OCI-LY1 (cell line): Measurements from ENCODE around the gene GAD2.

Experiments
- H2AFZ ChIP-seq: fragments of 200-600 bp; sonication (generic), shearing (Covaris generic); 2 replicates; pipeline ENCODE4 v1.6.0; 2014; ENCODE audit warnings: antibody characterized with exemption, mild to moderate bottlenecking, low read length
- H3F3A ChIP-seq: fragments of 200-600 bp; sonication (generic), shearing (Covaris generic); 2 replicates; pipeline ENCODE4 v1.6.0; 2014; ENCODE audit warnings: mild to moderate bottlenecking, antibody characterized with exemption, low read length, moderate library complexity; ENCODE audit not compliant: insufficient read depth
- H3K27ac ChIP-seq: fragments of 200-600 bp; sonication (generic); 2 replicates; pipeline ENCODE4 v1.5.1; 2014; ENCODE audit warnings: low read length, mixed run types, mild to moderate bottlenecking, low read depth; ENCODE audit not compliant: poor library complexity, severe bottlenecking
- H3K27me3 ChIP-seq: fragments of 200-600 bp; sonication (generic); 2 replicates; pipeline ENCODE4 v1.6.0; 2014; ENCODE audit warnings: antibody characterized with exemption, mild to moderate bottlenecking, low read length, moderate library complexity; ENCODE audit not compliant: insufficient read depth
- H3K36me3 ChIP-seq: fragments of 200-600 bp; sonication (generic); 2 replicates; pipeline ENCODE4 v1.6.1; 2014; ENCODE audit warnings: mild to moderate bottlenecking, antibody characterized with exemption, low read length, moderate library complexity, mixed read lengths; ENCODE audit not compliant: insufficient read depth
- H3K4me1 ChIP-seq: fragments of 200-600 bp; sonication (generic); 2 replicates; pipeline ENCODE4 v1.5.1; 2014; ENCODE audit warnings: mild to moderate bottlenecking, low read length, moderate library complexity; ENCODE audit not compliant: insufficient read depth, severe bottlenecking
- H3K4me2 ChIP-seq: fragments of 200-600 bp; sonication (generic), shearing (Covaris generic); 2 replicates; pipeline ENCODE4 v1.6.1; 2014; ENCODE audit warnings: low read length
- H3K4me3 ChIP-seq: fragments of 200-600 bp; sonication (generic); 2 replicates; pipeline ENCODE4 v1.5.1; 2014; ENCODE audit warnings: low read length, low read depth, mild to moderate bottlenecking, mixed read lengths; ENCODE audit not compliant: poor library complexity, severe bottlenecking
- H3K79me2 ChIP-seq: fragments of 200-600 bp; shearing (Covaris generic); 2 replicates; pipeline ENCODE4 v1.6.1; 2016; ENCODE audit warnings: mixed run types, low read length, mixed read lengths; ENCODE audit not compliant: insufficient read depth
- H3K9ac ChIP-seq: fragments of 200-600 bp; sonication (generic), shearing (Covaris generic); 2 replicates; pipeline ENCODE4 v1.6.1; 2014; ENCODE audit warnings: mild to moderate bottlenecking, low read length, mixed read lengths
- H3K9me2 ChIP-seq: fragments of 200-600 bp; sonication (generic), shearing (Covaris generic); 2 replicates; pipeline ENCODE4 v1.6.1; 2014; ENCODE audit warnings: low read depth, mild to moderate bottlenecking, low read length, mixed read lengths
- H3K9me3 ChIP-seq: fragments of 200-600 bp; shearing (Covaris generic); 2 replicates; pipeline ENCODE4 v1.6.1; 2014; ENCODE audit warnings: low read length, mixed read lengths
- H4K20me1 ChIP-seq: fragments of 200-600 bp; sonication (generic), shearing (Covaris generic); 2 replicates; pipeline ENCODE4 v1.6.0; 2016; ENCODE audit warnings: mild to moderate bottlenecking, low read length; ENCODE audit not compliant: insufficient read depth
- CTCF ChIP-seq: fragments of 200-600 bp; sonication (generic), shearing (Covaris generic); IDR thresholded peaks from 2 replicates; pipeline ENCODE4 v1.5.1; 2017; ENCODE audit warnings: mild to moderate bottlenecking, antibody characterized with exemption, low read length, moderate library complexity, mixed read lengths
- EZH2 ChIP-seq: fragments of 200-600 bp; sonication (generic), shearing (Covaris generic); IDR thresholded peaks from 2 replicates; pipeline ENCODE4 v1.8.0; 2017; ENCODE audit warnings: borderline replicate concordance, mixed run types, mild to moderate bottlenecking, antibody characterized with exemption, low read length, moderate library complexity, mixed read lengths

The GAD2 gene

GRCh38 chr10:26219676-26220075 lies 3.1 kb downstream of the GAD2 start:
- no peaks in the 10 kb centered on the region for H3K9me3 ChIP-seq
- no peaks in the 10 kb centered on the region for H3K79me2 ChIP-seq
- no peak overlapping the region for H3K27ac ChIP-seq
- TF ChIP-seq CTCF (no peak), EZH2 (no peak)
- no peak overlapping the region for H3K4me2 ChIP-seq
- no peaks in the 10 kb centered on the region for H3F3A ChIP-seq
- no peak overlapping the region for H2AFZ ChIP-seq
- no peaks in the 10 kb centered on the region for H3K36me3 ChIP-seq
- no peaks in the 10 kb centered on the region for H3K9me2 ChIP-seq
- H4K20me1 ChIP-seq: no peaks in the 10 kb centered on the region
- H3K27me3 ChIP-seq: no peaks in the 10 kb centered on the region
- H3K4me3 ChIP-seq: no peak overlapping the region
- no peaks in the 10 kb centered on the region for H3K4me1 ChIP-seq
- H3K9ac ChIP-seq: no peak overlapping the region

- TF ChIP-seq EZH2 (no peak), CTCF (no peak)
- Histone ChIP-seq H3K27me3 (no peaks in the 10 kb centered on the region), H3K9me2 (no peaks in the 10 kb centered on the region), H3F3A (no peaks in the 10 kb centered on the region), H3K36me3 (no peaks in the 10 kb centered on the region), H2AFZ (no peak overlapping the region), H3K4me1 (no peaks in the 10 kb centered on the region), H4K20me1 (no peaks in the 10 kb centered on the region), H3K27ac (no peak overlapping the region), H3K4me3 (no peak overlapping the region), H3K79me2 (no peaks in the 10 kb centered on the region), H3K9ac (no peak overlapping the region), H3K9me3 (no peaks in the 10 kb centered on the region), H3K4me2 (no peak overlapping the region)
Observed at GRCh38 chr10:26220901-26221300, 4.3 kb downstream of the GAD2 start.

GRCh38 chr10:26221541-26221940 lies 5.0 kb downstream of the GAD2 start:
- no peaks in the 10 kb centered on the region for H3K79me2 ChIP-seq
- no peak overlapping the region for H3K4me3 ChIP-seq

More at GRCh38 chr10:26221541-26221940, 5.0 kb downstream of the GAD2 start:
- Histone ChIP-seq H4K20me1 (no peaks in the 10 kb centered on the region), H3K4me2 (no peak overlapping the region), H3K27ac (no peak overlapping the region), H3K27me3 (no peaks in the 10 kb centered on the region), H3K9me3 (no peaks in the 10 kb centered on the region), H3K36me3 (no peaks in the 10 kb centered on the region), H2AFZ (no peak overlapping the region), H3K9me2 (no peaks in the 10 kb centered on the region), H3K9ac (no peak overlapping the region), H3K4me1 (no peaks in the 10 kb centered on the region), H3F3A (no peaks in the 10 kb centered on the region)
- TF ChIP-seq EZH2 (no peak), CTCF (no peak)
